BJ (cell line): Measurements from ENCODE around the gene TMC6. TPM values are rescaled to one million over a fixed set of nuclear protein-coding genes. Genes with fewer than 3 reads are reported as not detected.
A peak's percentile ranks its signal among the peaks of the same experiment; 100 is the strongest.

Experiments
- CTCF ChIA-PET: fragments of 350-600 bp; formaldehyde crosslinking; extraction: SDS; loops from one replicate; lab custom pipeline; 2021; ENCODE audit warnings: antibody characterized with exemption, inconsistent platforms; lab: Yijun Ruan, JAX
- POLR2A ChIA-PET: fragments of 300-600 bp; sonication (Branson Sonifier 250); formaldehyde crosslinking; extraction: SDS; loops from one replicate; lab custom pipeline; 2021; ENCODE audit warnings: antibody characterized with exemption; lab: Charles Lee
- DNase-seq: peaks from one replicate; pipeline ENCODE4 v3.0.0-alpha.2; 2011; ENCODE audit warnings: low read depth
- H3K27me3 ChIP-seq: 2 replicates; pipeline ENCODE4 v1.6.0; 2011; ENCODE audit warnings: low read length; ENCODE audit not compliant: control insufficient read depth, insufficient read depth
- H3K36me3 ChIP-seq: 2 replicates; pipeline ENCODE4 v1.5.1; 2011; ENCODE audit warnings: low read length; ENCODE audit not compliant: control insufficient read depth, insufficient read depth
- H3K4me3 ChIP-seq: 2 replicates; pipeline ENCODE4 v1.5.1; 2011; ENCODE audit warnings: low read depth, mild to moderate bottlenecking, control low read depth, low read length
- polyA plus RNA-seq: library from polyadenylated mRNA; depleted of rRNA; stranded (reverse); fragments of >200 nt; gene quantifications from 2 replicates; pipeline ENCODE4 v1.2.3, GENCODE V29; 2011
- TF ChIP-seq, protein P1 (sequence below): IDR thresholded peaks from 2 replicates; pipeline ENCODE4 v1.5.1; 2011; ENCODE audit warnings: low read depth, mild to moderate bottlenecking, control low read depth, inconsistent platforms, low read length, moderate library complexity; ENCODE audit not compliant: insufficient read depth

The TMC6 gene
- polyA plus RNA-seq, 1 experiment = 0.26 TPM

DNA sequence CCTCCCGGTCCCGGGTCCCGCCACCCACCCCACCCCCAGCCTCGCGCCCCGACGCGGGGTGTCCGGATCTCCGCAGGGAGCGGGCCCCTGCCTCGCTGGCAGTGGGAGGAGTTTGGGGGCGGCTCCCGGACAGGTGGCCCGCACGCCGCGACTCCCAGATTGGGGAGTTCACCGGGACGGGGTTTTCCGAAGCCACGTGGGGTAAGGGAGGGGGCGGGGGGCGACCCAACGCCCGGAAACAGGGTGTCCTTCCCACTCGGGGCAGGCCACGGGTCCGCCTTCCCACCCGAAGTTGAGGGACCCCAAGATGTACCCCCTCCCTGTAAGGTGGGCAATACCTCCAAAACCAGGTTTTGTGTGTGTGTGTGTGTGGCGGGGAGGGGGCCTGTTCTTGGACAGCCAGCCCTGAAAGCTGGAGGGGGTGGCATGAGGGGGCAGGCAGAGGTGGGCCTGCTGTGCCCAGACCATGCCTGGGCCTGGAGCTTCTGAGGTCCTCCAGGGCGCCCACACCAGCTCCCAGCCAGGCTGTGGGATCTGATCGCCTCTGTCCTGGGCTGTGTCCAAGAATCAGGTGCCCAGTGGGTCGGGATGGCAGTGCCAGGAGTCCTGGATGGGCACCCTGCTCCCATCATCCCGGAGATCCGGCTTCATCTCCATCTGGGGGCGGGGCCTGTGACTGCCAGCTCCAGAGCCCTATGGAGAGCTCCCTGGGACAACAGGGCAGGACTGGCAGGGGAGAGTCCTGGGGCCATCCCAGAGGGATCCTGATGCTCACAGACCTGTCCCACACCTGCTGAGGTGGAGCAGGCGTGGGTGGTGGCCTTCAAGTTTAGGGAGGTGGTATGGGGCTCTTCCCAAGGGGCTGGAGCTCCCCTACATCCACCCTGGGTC lies 40.6 kb upstream of the TMC6 start:
- Histone ChIP-seq H3K4me3 (peak overlapping the region; percentile 73), H3K27me3 (no peaks in the 10 kb centered on the region), H3K36me3 (peaks cover 5% of the 10 kb centered on the region; the same call in 1 of the 2 replicates)
- POLR2A ChIA-PET = interaction anchor here (0.6 kb wide), 1 partner anchor 86 kb away, joined by 9 read pairs; no protein-coding TSS in a partner anchor
- CTCF ChIA-PET = interaction anchor here (0.9 to 1.3 kb wide), 4 partner anchors 15 to 60 kb away, joined by 3 to 4 read pairs (median 4); no protein-coding TSS in a partner anchor
- no peak for DNase-seq
- TF ChIP-seq, protein P1, sequence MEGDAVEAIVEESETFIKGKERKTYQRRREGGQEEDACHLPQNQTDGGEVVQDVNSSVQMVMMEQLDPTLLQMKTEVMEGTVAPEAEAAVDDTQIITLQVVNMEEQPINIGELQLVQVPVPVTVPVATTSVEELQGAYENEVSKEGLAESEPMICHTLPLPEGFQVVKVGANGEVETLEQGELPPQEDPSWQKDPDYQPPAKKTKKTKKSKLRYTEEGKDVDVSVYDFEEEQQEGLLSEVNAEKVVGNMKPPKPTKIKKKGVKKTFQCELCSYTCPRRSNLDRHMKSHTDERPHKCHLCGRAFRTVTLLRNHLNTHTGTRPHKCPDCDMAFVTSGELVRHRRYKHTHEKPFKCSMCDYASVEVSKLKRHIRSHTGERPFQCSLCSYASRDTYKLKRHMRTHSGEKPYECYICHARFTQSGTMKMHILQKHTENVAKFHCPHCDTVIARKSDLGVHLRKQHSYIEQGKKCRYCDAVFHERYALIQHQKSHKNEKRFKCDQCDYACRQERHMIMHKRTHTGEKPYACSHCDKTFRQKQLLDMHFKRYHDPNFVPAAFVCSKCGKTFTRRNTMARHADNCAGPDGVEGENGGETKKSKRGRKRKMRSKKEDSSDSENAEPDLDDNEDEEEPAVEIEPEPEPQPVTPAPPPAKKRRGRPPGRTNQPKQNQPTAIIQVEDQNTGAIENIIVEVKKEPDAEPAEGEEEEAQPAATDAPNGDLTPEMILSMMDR = no peak

- no peaks in the 10 kb centered on the region for H3K27me3 ChIP-seq
- H3K4me3 ChIP-seq = peak within 1 kb of the TSS; percentile 73
- DNase-seq = no peak
- ChIA-PET CTCF (no interaction called here), POLR2A (no interaction called here)
- TF ChIP-seq, protein P1 = no peak
- peaks cover 5% of the 10 kb centered on the region; the same call in 1 of the 2 replicates for H3K36me3 ChIP-seq
Measured at GRCh38 chr17:78168242-78168902, 39.8 kb upstream of the TMC6 start, which contains the start of gene SYNGR2. SYNGR2 (plus strand) TSS chr17:78168581; CDS start chr17:78168617, 36 bp downstream.

GRCh38 chr17:78166416-78166815 lies 37.9 kb upstream of the TMC6 start:
- TF ChIP-seq, protein P1 = no peak
- ChIA-PET CTCF (no interaction called here), POLR2A (no interaction called here)
- Histone ChIP-seq H3K27me3 (no peaks in the 10 kb centered on the region), H3K36me3 (no peaks in the 10 kb centered on the region; the same call in 1 of the 2 replicates), H3K4me3 (no peak overlapping the region)
- no peak for DNase-seq

DNA sequence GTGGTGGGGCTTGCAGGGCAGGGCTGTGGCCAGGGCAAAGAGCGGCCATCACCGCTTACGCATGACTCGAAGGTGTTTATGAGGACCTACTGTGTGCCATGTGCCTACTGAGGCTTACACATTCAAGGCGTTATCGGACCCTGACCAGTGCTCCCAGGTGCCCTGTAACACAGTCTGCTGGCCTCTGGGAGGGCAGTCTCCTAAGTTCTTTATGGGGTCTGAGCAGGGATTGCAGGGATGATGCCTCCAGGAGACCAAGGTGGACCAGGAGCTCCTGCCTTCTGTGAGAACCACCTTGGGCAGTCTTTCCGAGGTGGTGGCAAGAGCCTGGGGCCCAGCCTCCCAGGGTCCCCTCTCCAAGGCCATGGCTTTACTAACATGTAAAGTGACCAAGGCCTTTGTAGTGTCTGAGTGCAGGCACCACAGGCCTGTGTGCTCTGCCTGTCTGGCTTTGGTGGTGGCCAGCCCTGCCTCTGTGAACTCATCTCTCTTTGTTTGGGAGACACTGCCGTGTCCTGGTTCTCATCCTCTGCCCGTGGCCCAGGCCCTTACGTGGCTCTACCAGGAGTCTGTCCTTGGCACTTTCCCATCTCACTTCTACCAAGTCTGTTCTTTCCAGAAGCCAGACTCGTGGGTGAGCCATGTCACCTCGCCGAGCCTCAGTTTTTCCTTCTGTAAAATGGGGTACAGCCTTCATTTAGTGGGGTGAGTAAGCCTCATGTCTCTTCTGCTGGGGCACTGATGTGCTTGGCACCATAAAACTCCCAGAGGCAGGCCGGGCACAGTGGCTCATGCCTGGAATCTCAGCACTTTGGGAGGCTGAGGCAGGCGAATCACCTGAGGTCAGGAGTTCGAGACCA lies 36.4 kb upstream of the TMC6 start:
- TF ChIP-seq, protein P1 = no peak
- Histone ChIP-seq H3K27me3 (no peaks in the 10 kb centered on the region), H3K36me3 (no peaks in the 10 kb centered on the region), H3K4me3 (no peak overlapping the region)
- POLR2A ChIA-PET = no interaction called here
- DNase-seq = no peak
- CTCF ChIA-PET = no interaction called here
